ENCODE measurements around the gene PRKAR1B. TPM values are rescaled to one million over a fixed set of nuclear protein-coding genes. Genes with fewer than 3 reads are reported as not detected.

Gene PRKAR1B
- total RNA-seq, 1 experiment from 2014 or later = 43.3 TPM

GRCh38 chr7:741850-742249 is 14.8 kb upstream of the PRKAR1B start:
- TF ChIP-seq CTCF (conservative IDR thresholded peaks at IDR 0.05) = no peak

More at GRCh38 chr7:741850-742249, 14.8 kb upstream of the PRKAR1B start:
- no peak overlapping the region for H3K4me3 Mint-ChIP-seq
- H2BK5ac ChIP-seq (ENCODE audit: insufficient read length, low read length) = no peak overlapping the region
- no peak overlapping the region for H2BK120ac ChIP-seq (ENCODE audit: low read depth, low read length, poor library complexity, severe bottlenecking)
- no peaks in the 10 kb centered on the region for H3K9me3 ChIP-seq (ENCODE audit: control insufficient read depth, low read depth, low read length)
- H4K5ac ChIP-seq (ENCODE audit: insufficient read length, low read depth, low read length) = no peak overlapping the region
- no peaks in the 10 kb centered on the region for H3K27me3 ChIP-seq (ENCODE audit: insufficient read depth, low read length)
- no peaks in the 10 kb centered on the region; a peak in 1 of 5 replicates for H3K9me3 Mint-ChIP-seq
- H2AK5ac ChIP-seq (ENCODE audit: insufficient read length, low read length) = no peak overlapping the region
- no peak overlapping the region for H3K4ac ChIP-seq (ENCODE audit: low read depth, low read length)
- H3K4me2 ChIP-seq (ENCODE audit: insufficient read depth, insufficient read length, low read length) = no peak overlapping the region
- no peaks in the 10 kb centered on the region for H3K4me1 ChIP-seq (ENCODE audit: insufficient read depth, low read length)
- H3K27ac Mint-ChIP-seq = peak overlapping the region in 2 of 3 experiments; percentile 35 to 39; a peak in 2 of 7 replicates
- H3K27ac ChIP-seq (ENCODE audit: insufficient read length, low read depth, low read length) = no peak overlapping the region
- peak; percentile 18 for DNase-seq
- no peak overlapping the region for H3K14ac ChIP-seq (ENCODE audit: insufficient read depth, low read length)
- H3K9ac ChIP-seq (ENCODE audit: extremely low read depth, insufficient read length, low read length) = no peak overlapping the region
- no peak overlapping the region for H2BK20ac ChIP-seq (ENCODE audit: low read depth, low read length, poor library complexity, severe bottlenecking)
- no peak overlapping the region for H3K56ac ChIP-seq (ENCODE audit: insufficient read length, low read depth, low read length)
- H4K8ac ChIP-seq (replicated peaks; ENCODE audit: insufficient read length, low read depth, low read length) = no peak overlapping the region
- no peak overlapping the region for H4K91ac ChIP-seq (ENCODE audit: insufficient read length, low read depth, low read length)
- H3K23ac ChIP-seq (ENCODE audit: insufficient read length, low read depth, low read length) = no peak overlapping the region
- H2BK12ac ChIP-seq (ENCODE audit: insufficient read length, low read depth, low read length) = no peak overlapping the region
- 0 out of 4 replicates have a peak, but pooled peaks cover 0 to 2% of the 10 kb centered on the region in 2 experiments for H3K4me1 Mint-ChIP-seq
- H2AFZ ChIP-seq (ENCODE audit: low read length) = no peak overlapping the region
- H3K27me3 Mint-ChIP-seq (ENCODE audit: low read depth) = no peaks in the 10 kb centered on the region
- H3K79me2 ChIP-seq (ENCODE audit: insufficient read depth, low read length) = peaks cover 7% of the 10 kb centered on the region; the same call in 1 of the 2 replicates
- no CpG with 5 or more reads among the region's 15 CpGs for WGBS (ENCODE audit: extremely low coverage, insufficient read length, low lambda C conversion rate)
- H3K23me2 ChIP-seq (ENCODE audit: insufficient read length, low read depth, low read length, poor library complexity, severe bottlenecking) = no peaks in the 10 kb centered on the region
- no peak overlapping the region for H3T11ph ChIP-seq (ENCODE audit: low read length)
- H3K18ac ChIP-seq (ENCODE audit: insufficient read length, low read depth, low read length) = no peak overlapping the region
- H2BK15ac ChIP-seq (ENCODE audit: low read depth, low read length) = no peak overlapping the region
- peaks cover 2% of the 10 kb centered on the region for H3K79me1 ChIP-seq (ENCODE audit: insufficient read depth, low read depth, low read length, poor library complexity, severe bottlenecking)
- H4K20me1 ChIP-seq (ENCODE audit: control insufficient read depth, insufficient read depth, insufficient read length) = no peaks in the 10 kb centered on the region
- H3K36me3 Mint-ChIP-seq (ENCODE audit: insufficient read depth in 1 of 3, low read depth in 3 of 3) = peaks cover 29 to 47% (median 38%) of the 10 kb centered on the region in 3 experiments
